T-helper 2 cell treated with Interferon-gamma antibody and Interleukin-4, amounts not matched to agents 100 ng/mL and 5 ng/mL, for 36 hours (primary cell): Measurements from ENCODE around the gene RPS28. TPM values are rescaled to one million over a fixed set of nuclear protein-coding genes. Genes with fewer than 3 reads are reported as not detected.
"Not testable (repeated sequence)": the region's sequence is repeated elsewhere in the genome, so short reads cannot be mapped to it uniquely, and the experiment has no call there.

Experiments
- intact Hi-C: fragments of 100-400 bp; cut with micrococcal nuclease; formaldehyde crosslinking; loops from one replicate; pipeline ENCODE4 v1.15.1; 2023
- total RNA-seq: library from RNA; stranded (reverse); gene quantifications from 2 replicates; pipeline ENCODE4 v1.2.3, GENCODE V29; 2022

RPS28 gene
- 2,029 and 2,116 TPM in 2 replicates for total RNA-seq

DNA sequence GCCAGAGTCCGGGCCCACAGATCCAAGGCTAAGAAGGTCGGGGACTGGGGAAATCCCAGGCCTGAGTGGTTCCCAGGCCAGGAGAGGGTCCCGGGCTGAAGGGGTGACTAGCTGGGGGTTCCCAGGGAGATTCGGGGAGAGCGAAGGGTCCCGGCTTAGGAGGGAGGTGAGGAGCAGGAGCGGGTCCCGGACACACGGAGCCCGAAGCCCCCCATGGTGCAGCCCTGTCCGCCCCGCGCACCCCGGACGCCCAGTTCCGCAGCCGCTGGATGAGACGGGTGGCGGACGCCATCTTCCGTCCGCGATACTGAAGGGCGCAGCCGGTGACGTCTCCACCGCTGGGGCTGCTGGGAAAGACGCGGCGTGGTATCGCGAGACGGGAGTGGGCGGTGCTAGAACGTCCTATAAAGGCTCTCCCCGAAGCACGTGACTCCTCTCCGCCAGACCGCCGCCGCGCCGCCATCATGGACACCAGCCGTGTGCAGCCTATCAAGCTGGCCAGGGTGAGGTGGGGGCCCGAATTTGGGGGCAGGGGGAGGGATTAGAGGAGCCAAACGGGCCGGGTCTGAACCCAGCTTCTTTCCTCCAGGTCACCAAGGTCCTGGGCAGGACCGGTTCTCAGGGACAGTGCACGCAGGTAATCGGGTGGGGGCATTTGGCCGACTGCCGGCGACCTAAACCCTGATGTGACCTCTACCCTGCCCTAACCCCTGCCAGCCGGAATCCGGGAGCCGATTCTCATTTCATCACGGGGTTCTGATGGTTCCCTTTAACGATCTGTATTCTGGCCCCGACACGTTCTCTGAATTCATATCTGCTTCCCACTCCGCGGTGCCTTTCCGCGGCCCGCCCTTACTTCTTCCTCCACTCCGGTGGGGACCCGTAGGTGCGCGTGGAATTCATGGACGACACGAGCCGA is at the start of gene RPS28, which contains the start of gene NDUFA7:
Gene RPS28 (plus strand): TSS at position 430 of the 919 bp plus-strand sequence. CDS start 35 bp downstream, at position 465.
Gene NDUFA7 (minus strand): TSS at position 309 of the 919 bp plus-strand sequence. CDS start 17 bp downstream, at position 292.
- intact Hi-C loops, result loop anchor here (1.0 to 5.0 kb wide), 4 partner anchors 13 to 379 kb away; partner anchors contain the start of genes CD320, RAB11B and TIMM44

DNA sequence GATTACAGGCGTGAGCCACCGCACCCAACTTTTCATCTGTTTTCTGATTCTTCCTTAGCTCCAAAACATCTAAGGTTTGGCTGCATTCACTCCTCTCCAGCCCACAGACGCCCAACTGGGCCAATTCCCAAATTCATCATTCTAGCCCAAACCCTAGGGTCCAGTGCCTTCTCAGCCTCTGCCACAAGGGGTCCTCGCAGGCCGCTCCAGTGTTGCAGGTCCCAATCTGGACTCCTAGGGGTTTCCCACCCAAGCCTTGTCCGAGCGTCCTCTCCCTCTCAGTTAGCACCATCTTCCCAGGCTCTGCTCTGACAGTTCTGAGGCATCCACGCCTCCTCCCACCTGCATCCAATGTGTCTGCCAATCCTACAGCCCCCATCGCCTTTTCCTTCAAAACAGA is 44.8 kb upstream of the RPS28 start:
- intact Hi-C loops, result not testable (repeated sequence)

DNA sequence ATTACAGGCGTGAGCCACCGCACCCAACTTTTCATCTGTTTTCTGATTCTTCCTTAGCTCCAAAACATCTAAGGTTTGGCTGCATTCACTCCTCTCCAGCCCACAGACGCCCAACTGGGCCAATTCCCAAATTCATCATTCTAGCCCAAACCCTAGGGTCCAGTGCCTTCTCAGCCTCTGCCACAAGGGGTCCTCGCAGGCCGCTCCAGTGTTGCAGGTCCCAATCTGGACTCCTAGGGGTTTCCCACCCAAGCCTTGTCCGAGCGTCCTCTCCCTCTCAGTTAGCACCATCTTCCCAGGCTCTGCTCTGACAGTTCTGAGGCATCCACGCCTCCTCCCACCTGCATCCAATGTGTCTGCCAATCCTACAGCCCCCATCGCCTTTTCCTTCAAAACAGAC is 30.0 kb upstream of the RPS28 start:
- intact Hi-C loops, result not testable (repeated sequence)

DNA sequence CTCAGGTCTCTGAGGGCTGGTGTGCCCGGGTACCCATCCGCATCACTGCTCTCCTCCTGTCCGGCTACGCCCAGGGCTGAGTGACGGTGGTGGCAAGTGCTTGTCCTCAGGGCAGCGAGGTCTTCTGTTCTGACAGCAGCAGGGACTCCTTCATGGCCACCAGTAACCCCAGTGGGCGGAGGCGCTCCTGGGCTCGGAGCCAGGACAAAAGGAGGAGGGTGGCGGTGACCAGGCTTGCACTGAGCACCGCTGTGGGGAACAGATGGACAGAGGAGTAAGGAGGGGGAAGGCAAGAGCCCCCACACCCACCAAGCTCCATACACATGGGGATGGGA is 19.0 kb upstream of the RPS28 start:
- intact Hi-C loops, result no loop called here

DNA sequence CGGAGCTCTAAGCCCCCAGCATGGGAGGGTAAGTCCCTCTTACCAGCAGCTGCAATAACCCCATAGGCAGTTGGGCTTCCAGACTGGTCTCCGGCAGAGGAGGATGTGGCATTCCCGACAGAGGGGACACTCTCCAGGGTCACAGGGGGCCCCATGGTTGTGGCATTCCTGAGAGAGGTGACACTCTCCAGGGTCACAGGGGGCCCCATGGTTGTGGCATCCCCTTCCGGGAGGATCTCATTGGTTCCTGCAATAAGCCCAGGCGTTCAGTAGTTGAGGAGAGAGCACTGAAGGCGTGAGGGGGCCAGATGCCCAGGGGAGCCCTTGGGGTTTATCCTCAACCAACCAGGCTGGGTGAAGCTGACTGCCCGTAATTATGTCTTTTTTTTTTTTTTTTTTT is 18.6 kb upstream of the RPS28 start:
- intact Hi-C loops, result no loop called here

DNA sequence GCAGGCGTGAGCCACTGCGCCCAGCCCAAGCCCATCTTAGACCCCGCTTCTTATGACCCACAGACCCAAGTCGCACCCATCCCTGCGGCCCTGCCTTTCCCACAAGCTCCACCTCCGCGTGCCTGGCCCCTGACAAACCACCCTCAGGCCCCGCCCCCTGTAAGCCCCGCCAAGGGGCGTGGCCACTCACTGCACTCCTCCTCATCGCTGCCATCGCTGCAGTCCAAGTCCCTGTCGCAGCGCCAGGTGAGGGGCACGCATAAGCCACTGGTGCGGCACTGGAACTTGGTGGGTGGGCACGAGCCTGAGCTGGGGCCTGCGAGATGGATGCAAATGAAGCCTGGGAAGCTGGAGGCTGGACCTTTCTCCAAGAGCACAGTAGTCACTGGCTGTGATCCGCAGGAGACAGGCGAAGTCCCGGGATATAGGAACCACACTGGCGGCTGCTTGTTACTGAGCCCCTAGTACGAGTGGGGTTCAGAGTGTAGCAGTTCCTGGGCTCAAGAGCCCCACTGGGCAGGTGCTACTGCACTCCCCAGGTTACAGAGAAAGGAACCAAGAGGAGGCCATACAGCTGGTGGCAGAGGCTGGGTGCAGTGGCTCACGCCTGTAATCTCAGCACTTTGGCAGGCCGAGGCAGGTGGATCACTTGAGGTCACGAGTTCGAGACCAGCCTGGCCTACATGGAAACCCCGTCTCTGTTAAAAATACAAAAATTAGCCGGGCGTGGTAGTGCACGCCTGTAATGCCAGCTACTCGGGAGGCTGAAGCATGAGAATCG is 16.3 kb upstream of the RPS28 start:
- intact Hi-C loops, result loop anchor here (5.0 kb wide), 1 partner anchor 1108 kb away; no protein-coding TSS in a partner anchor

DNA sequence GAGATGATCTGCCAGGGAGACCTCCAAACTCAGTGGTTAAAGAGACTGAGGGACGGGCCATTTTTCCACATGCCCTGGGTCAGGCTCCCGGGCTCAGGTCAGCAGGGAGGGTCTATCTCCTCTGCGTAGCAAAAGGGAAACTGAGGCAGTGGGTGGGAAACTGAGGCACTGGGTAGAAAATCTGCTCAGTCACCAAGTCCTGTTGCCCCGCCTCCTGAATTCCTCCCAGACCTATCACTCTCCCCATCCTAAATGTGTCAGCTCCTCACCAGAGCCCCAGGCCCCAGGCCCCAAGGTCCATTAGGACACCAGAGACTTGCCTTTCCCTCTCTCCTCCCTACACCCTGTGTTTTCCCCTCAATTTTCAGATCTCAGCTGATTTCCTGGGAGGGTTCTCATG is 15.5 kb upstream of the RPS28 start:
- intact Hi-C loops, result loop anchor here (5.0 kb wide), 1 partner anchor 1108 kb away; no protein-coding TSS in a partner anchor

DNA sequence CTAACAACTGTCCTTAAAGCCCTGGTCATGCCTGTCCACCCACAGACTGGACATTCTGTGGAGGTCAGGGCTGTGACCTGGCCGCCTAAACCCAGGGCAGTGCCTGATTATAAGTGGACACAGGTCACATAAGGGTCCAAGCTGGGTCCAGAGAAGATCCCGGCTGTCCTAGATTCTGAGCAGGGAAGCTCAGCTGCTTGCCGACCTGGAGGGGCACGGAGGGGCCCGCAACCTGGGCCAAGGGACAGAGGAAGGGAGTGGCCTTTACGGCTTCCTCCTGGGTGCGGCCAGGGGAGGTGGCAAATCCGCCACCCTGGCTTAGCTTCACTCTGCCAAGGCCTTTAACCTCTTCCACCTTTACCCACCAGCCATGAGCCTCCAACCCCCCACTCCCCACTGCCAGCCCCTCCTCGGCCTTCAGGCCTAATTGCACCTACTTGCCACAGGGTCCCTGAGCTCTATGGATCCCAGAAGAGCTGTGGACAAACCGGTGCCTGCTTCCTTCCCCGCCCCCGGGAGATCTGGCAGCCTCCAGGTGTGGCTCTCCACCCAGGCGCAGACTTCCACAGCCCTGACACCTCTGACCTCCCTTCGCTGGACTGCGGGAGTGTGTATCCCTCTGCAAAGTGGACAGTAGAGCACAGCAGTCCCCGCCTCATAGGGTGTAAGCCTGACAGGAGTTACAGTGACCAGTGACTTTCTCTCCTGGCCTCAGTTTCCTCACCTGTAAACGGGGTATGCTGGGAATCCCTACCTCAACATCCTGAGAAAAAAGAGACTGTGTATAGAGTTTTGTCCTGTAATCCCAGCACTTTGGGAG is 14.9 kb upstream of the RPS28 start:
- intact Hi-C loops, result loop anchor here (5.0 kb wide), 1 partner anchor 1109 kb away; no protein-coding TSS in a partner anchor

DNA sequence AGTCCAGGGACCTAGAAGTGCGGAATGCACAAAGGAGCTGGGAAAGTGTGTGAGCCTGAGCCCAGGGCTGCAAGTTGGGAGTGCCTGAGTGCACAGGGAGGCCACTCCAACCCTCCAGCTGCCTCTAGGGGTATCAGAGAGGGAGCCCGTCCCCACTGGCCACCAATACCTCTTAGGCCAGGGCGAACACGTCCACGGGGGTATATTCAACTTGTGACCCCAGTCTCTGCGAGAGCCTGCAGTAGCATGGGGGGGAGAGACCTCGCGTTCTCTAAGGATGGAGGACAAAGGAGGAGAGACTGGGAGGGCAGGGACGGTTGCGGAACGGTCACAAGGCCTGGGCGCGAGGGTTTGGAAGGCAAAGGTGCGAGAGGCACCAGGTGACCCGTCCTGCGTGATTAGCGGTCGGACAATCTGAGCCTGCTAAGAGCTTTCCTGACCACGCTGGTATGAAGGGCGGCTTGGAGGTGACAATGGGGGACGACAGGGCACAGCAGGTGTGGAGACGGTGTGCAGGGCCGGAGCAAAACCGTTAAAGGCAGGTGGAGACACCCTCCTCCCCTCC is 13.8 kb upstream of the RPS28 start:
- intact Hi-C loops, result loop anchor here (5.0 kb wide), 1 partner anchor 1110 kb away; no protein-coding TSS in a partner anchor

DNA sequence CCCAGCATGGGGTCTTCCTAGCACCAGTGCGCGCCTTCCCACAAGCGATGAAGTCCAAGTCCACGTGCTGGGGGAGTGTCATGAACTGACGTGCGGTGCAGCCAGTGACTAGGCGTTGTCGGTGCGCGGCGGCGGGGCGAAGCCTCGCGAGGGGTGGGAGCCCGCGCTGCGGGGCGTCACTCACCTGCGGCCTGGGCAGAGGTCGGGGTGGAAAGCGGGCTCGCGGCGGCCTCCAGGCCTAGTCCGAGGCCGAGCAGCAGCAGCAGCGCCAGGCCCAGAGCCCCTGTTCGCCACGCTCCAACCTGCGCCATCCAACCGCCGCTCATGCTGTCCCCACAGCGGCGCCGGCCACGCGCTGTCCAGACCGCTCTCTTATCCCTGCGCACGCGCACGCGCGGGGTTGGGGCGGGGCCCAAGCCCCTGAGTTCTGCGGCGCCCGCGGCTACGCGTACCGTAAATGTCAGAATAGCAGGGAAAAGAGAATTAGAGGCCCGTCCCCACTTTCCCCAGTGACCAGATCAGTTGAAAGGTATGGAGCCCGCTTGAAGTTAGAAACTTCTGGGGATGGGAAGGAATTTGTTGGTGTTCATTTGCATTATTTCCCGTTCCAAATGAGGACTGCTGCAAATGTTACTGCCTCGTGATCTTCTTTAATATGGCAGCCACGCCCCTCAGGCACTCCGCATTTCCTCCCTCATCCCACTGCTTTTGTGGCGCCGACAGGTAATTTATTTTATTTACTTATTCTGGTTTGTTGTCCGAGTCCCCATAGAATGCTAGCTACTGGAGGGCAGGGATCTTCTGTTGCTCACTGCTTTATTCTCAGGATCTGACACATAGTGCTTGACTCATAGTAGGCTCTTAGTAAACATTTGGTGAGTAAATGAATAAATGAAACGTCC is 13.1 kb upstream of the RPS28 start, which contains the start of gene CD320:
Gene CD320 (minus strand): TSS at position 394 of the 902 bp plus-strand sequence. CDS start 68 bp downstream, at position 326.
- intact Hi-C loops, result loop anchor here (1.0 to 5.0 kb wide), 2 partner anchors 13 to 1111 kb away; partner anchors contain the start of genes NDUFA7 and RPS28

DNA sequence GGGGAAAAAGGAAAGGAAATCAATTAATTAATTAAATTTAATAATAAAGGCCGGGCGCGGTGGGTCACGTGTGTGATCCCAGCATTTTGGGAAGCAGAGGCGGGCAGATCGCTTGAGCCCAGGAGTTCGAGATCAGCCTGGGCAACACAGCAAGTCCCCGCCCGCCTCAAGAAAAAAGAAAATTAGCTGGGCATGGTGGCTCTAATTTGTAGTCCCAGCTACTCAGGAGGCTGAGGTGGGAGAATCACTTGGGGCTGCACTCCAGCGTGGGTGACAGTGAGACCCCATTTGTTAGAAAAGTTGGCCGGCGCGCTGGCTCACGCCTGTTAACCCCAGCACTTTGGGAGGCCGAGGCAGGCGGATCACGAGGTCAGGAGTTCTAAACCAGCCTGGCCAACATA is 12.4 kb upstream of the RPS28 start:
- intact Hi-C loops, result loop anchor here (1.0 to 5.0 kb wide), 2 partner anchors 12 to 1112 kb away; partner anchors contain the start of genes NDUFA7 and RPS28

DNA sequence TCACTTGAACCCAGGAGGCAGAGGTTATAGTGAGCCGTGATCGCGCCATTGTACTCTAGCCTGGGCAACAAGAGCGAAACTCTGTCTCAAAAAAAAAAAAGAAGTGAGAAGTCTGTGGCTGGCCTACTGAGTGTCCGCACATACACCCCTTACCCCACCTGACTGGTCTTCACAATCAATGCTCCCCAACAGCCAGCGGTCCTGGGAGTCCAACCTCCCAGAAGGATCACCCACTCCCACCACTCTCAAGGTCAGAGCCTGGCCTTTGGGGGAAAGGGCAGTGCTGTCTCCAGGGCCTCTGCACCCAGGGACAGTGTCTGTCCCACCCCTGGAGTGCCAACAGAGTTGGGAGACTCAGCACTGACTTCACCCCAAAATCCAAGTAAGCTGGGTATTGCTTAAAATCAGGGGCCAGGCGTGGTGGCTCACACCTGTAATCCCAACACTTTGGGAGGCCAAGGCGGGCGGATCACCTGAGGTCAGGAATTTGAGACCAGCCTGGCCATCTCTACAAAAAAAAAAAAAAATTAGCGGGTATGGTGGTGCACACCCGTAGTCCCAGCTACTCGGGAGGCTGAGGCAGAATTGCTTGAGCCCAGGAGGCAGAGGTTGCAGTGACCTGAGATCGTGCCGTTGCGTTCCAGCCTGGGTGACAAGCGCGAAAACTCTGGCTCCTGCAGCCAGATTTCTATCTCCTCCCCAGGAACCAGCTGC is 10.8 kb upstream of the RPS28 start:
- intact Hi-C loops, result no loop called here

DNA sequence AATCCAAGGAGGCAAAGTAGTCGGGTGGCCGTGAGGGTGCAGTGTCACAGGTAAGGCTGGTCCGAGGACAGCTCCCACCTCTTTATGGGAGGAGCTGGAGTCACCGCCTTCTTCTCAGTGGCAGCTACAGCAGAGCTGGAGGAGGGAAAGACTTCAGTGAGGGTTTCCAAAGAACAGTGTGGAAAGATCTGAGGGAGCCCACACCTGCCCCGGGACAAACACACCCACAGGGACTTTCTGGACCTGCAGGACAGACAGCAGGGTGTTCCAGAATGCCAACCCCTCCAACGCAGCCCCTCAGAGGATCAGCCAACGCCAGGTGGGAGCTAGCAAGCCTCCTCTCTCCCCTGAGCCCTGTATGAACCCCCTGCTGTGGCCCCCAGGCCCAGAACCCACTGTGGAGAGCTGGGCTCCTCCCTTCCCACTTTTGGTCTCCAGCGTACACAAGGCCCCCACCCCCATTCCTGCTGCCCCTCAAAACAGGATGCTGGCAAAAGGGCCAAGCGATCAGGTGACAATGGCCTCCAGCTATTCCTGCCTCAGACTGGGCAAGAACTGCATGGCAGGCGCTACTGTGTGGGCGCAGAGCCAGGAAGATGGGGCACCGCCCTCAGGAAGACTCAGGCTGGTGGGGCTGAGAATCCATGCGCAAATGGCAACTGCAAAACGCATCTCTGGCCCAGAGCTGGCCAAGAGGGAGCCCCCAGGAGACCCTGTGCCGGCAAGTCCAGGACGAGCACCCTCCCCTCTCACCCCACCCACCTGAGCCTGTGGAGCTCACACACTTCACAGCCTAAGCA is 9.6 kb upstream of the RPS28 start:
- intact Hi-C loops, result no loop called here

DNA sequence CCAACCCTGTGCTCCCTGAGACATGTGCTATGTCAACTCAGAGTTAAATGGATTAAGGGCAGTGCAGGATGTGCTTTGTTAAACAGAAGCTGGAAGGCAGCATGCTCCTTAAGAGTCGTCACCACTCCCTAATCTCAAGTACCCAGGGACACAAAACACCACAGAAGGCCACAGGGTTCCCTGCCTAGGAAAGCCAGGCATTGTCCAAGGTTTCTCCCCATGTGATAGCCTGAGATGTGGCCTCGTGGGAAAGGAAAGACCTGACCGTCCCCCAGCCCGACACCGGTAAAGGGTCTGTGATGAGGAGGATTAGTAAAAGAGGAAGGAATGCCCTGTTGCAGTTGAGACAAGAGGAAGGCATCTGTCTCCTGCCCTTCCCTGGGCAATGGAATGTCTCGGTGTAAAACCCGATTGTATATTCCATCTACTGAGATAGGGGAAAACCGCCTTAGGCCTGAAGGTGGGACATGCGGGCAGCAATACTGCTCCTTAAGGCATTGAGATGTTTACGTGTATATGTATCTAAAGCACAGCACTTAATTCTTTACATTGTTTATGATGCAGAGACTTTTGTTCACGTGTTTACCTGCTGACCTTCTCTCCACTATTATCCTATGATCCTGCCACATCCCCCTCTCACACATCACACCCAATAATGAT is 6.2 kb upstream of the RPS28 start:
- intact Hi-C loops, result not testable (repeated sequence)

DNA sequence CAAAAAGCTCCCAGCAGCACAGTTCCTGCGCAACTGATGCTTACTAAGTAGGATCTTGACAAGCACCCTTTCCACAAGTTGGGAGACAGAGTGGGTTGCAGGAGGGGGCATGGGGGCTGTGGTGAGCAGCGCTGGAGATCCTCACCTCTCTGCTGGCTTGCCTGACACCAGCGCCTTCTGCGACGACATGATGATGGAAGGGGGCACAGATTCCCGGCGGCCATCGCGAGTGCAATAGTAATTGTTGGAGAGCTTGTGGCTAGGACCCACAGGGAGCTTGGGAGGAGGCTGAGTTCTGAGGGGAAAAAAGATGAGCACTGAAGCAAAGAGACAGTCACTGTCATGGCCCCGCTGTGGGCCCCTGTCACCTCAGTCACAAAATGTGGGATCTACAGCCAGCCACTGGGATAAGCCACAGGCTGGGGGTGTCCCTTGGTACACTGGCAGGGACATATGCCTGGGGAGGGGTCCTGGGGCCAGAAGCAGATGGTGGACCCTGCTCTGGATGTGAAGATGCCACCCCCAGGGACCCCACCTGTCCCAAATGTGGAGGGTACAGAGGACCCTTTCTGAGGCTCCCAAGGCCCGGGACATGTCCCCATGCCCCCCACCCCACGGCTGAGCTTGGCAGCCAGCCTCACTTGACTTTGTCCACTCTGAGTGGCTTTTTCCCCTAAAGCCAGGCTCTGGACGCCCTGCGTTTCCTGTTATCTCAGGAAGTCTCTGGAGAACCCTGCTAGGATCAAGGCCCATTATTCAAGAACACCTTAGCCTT is 4.8 kb upstream of the RPS28 start:
- intact Hi-C loops, result no loop called here

DNA sequence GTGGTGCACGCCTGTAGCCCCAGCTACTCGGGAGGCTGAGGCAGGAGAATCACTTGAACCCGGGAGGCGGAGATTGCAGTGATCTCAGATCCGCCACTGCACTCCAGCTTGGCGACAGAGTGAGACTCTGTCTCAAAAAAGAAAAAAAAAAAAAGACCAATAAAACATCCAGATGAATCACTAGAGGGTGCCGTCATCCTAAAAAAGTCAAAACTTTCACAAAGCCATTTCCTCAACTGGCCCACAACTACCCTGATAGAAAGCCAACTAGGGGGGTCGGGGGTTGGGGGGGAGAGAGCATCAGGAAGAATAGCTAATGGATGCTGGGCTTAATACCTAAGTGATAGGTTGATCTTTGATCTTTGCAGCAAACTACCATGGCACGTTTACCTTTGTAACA is 2.5 kb upstream of the RPS28 start:
- intact Hi-C loops, result not testable (repeated sequence)
